Tibial nerve (tissue), 4 donors: ENCODE measurements around the gene ZBED6. TPM values are rescaled to one million over a fixed set of nuclear protein-coding genes. Genes with fewer than 3 reads are reported as not detected.
"Not testable (repeated sequence)": the region's sequence is repeated elsewhere in the genome, so short reads cannot be mapped to it uniquely, and the experiment has no call there.

Source experiments
- DNase-seq, 2 donors: peaks; one replicate each; pipeline ENCODE4 v3.0.0-alpha.2; 2019; ENCODE audit warnings: low spot score in 2 of 2
- H3K27ac ChIP-seq, 4 donors: fragments of 200-600 bp; sonication (generic) in 3 of 4; one replicate each; pipeline ENCODE4 v1.5.1; 2017 to 2019; ENCODE audit warnings: mild to moderate bottlenecking in 1 of 4
- H3K27me3 ChIP-seq, 2 donors: fragments of 200-600 bp; sonication (generic) in 1 of 2; one replicate each; pipeline versions ENCODE4 v1.5.1 to v1.6.0; 2017 to 2019
- H3K36me3 ChIP-seq, 3 donors: fragments of 200-600 bp; sonication (generic); one replicate each; pipeline ENCODE4 v1.5.1; 2018 to 2019
- H3K4me1 ChIP-seq, 4 donors: fragments of 200-600 bp; sonication (generic) in 3 of 4; one replicate each; pipeline ENCODE4 v1.5.1; 2017 to 2019
- H3K4me3 ChIP-seq, 4 donors: fragments of 200-600 bp; sonication (generic) in 3 of 4; one replicate each; pipeline ENCODE4 v1.5.1; 2017 to 2019; ENCODE audit warnings: mild to moderate bottlenecking in 1 of 4, moderate library complexity in 1 of 4
- H3K9me3 ChIP-seq, 4 donors: fragments of 200-600 bp; sonication (generic) in 3 of 4; one replicate each; pipeline ENCODE4 v1.5.1; 2017 to 2019
- CTCF ChIP-seq, 5 experiments: fragments of 200-600 bp in 3 of 5; fragments of 450-650 bp in 2 of 5; sonication (generic) in 3 of 5; IDR thresholded peaks; one replicate each; pipeline ENCODE4 v1.5.1; 2016 to 2019; ENCODE audit warnings: antibody characterized with exemption in 5 of 5, mild to moderate bottlenecking in 3 of 5, moderate library complexity in 2 of 5
- EP300 ChIP-seq, 2 donors: sonication (generic); formaldehyde crosslinking; IDR thresholded peaks; one replicate each; pipeline ENCODE4 v1.6.1; 2017; ENCODE audit warnings: antibody characterized with exemption in 2 of 2, mild to moderate bottlenecking in 1 of 2
- POLR2A ChIP-seq, 2 donors: fragments of 450-650 bp; IDR thresholded peaks; one replicate each; pipeline ENCODE4 v1.6.1; 2017; ENCODE audit warnings: antibody characterized with exemption in 2 of 2, mild to moderate bottlenecking in 2 of 2, moderate library complexity in 2 of 2
- WGBS, 2 donors: methylation state at CpG; one replicate each; pipeline ENCODE4 v1.1.5; 2018; 5-methylcytosine and 5-hydroxymethylcytosine counted together
- total RNA-seq, 4 donors: library from RNA; depleted of rRNA; stranded (reverse); fragments of >200 nt; gene quantifications; one replicate each; pipeline ENCODE4 v1.1.0, GENCODE V29; 2016

The ZBED6 gene
- total RNA-seq, 4 donors from 2014 or later = 21.4 to 31.4 (median 24.7) TPM

GRCh38 chr1:203756036-203756435, 39.4 kb upstream of the ZBED6 start:
- Histone ChIP-seq H3K27ac (no peak overlapping the region), H3K27me3 (no peaks in the 10 kb centered on the region), H3K4me1 (no peaks in the 10 kb centered on the region), H3K4me3 (no peak overlapping the region), H3K36me3 (no peaks in the 10 kb centered on the region), H3K9me3 (no peaks in the 10 kb centered on the region)
- 75 to 78% methylated on average over 4 of the region's 4 CpGs for WGBS, 2 donors
- TF ChIP-seq CTCF (IDR thresholded peaks at IDR 0.05) = no peak
- TF ChIP-seq POLR2A (IDR thresholded peaks at IDR 0.05) = no peak
- TF ChIP-seq EP300 (IDR thresholded peaks at IDR 0.05) = no peak
- DNase-seq = no peak

DNA sequence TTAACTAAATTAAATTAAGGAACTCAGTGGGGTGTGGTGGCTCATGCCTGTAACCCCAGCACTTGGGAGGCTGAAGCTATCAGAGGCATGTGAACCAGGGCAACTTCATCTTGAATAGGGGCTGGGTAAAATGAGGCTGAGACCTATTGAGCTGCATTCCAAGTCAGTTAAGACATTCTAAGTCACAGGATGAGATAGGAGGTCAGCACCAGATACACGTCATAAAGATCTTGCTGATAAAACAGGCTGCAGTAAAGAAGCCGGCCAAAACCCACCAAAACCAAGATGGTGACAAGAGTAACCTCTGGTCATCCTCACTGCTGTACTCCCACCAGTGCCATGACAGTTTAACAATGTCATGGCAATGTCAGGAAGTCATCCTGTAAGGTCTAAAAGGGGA, 36.7 kb upstream of the ZBED6 start:
- H3K9me3 ChIP-seq, H3K4me3 ChIP-seq, DNase-seq, H3K4me1 ChIP-seq, H3K36me3 ChIP-seq, H3K27ac ChIP-seq, H3K27me3 ChIP-seq: not testable (repeated sequence)
- 81 to 82% methylated on average over 2 of the region's 2 CpGs for WGBS, 2 donors

- no peaks in the 10 kb centered on the region for H3K9me3 ChIP-seq
- no peak overlapping the region for H3K27ac ChIP-seq
- H3K4me1 ChIP-seq = no peaks in the 10 kb centered on the region
- TF ChIP-seq POLR2A (IDR thresholded peaks at IDR 0.05) (no peak), CTCF (IDR thresholded peaks at IDR 0.05) (no peak), EP300 (IDR thresholded peaks at IDR 0.05) (no peak)
- WGBS, 2 donors = 90 to 94% methylated on average over 3 of the region's 3 CpGs
- no peak overlapping the region for H3K4me3 ChIP-seq
- no peaks in the 10 kb centered on the region for H3K36me3 ChIP-seq
- no peak for DNase-seq
- H3K27me3 ChIP-seq = no peaks in the 10 kb centered on the region
Observed at GRCh38 chr1:203760506-203760905, 34.9 kb upstream of the ZBED6 start.

GRCh38 chr1:203761958-203762357, 33.5 kb upstream of the ZBED6 start:
- H3K9me3 ChIP-seq, H3K36me3 ChIP-seq, H3K4me3 ChIP-seq, H3K4me1 ChIP-seq, H3K27ac ChIP-seq, DNase-seq, H3K27me3 ChIP-seq: not testable (repeated sequence)
- 83 to 85% methylated on average over 7 of the region's 7 CpGs for WGBS, 2 donors

DNA sequence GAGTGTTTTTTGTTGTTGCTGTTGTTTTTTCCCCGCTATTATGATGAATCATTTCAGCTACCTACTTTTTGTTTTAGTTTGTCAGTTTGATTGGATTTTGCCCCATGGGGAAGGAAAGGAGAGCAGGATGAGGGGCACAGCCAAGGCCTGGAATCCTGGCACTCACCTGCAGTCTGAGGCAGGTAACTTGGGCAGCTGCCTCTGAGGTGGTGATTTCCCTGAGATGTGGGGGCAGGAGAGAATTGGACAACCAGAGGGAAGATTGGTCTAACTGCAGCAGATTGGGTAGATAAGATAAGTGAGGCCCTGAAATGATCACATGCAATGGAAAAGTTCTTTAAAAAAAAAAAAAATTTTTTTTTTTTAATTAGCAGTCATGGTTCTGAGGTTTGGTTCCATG, 31.9 kb upstream of the ZBED6 start:
- H3K9me3 ChIP-seq = no peaks in the 10 kb centered on the region
- WGBS, 2 donors = 95 to 96% methylated on average over 1 of the region's 1 CpG
- H3K27me3 ChIP-seq = no peaks in the 10 kb centered on the region
- TF ChIP-seq POLR2A (IDR thresholded peaks at IDR 0.05) (no peak), EP300 (IDR thresholded peaks at IDR 0.05) (no peak), CTCF (IDR thresholded peaks at IDR 0.05) (no peak)
- no peaks in the 10 kb centered on the region for H3K36me3 ChIP-seq
- DNase-seq = no peak
- peak overlapping the region in 1 of 4 donors; percentile 75 for H3K27ac ChIP-seq
- no peaks in the 10 kb centered on the region for H3K4me1 ChIP-seq
- no peak overlapping the region for H3K4me3 ChIP-seq

DNA sequence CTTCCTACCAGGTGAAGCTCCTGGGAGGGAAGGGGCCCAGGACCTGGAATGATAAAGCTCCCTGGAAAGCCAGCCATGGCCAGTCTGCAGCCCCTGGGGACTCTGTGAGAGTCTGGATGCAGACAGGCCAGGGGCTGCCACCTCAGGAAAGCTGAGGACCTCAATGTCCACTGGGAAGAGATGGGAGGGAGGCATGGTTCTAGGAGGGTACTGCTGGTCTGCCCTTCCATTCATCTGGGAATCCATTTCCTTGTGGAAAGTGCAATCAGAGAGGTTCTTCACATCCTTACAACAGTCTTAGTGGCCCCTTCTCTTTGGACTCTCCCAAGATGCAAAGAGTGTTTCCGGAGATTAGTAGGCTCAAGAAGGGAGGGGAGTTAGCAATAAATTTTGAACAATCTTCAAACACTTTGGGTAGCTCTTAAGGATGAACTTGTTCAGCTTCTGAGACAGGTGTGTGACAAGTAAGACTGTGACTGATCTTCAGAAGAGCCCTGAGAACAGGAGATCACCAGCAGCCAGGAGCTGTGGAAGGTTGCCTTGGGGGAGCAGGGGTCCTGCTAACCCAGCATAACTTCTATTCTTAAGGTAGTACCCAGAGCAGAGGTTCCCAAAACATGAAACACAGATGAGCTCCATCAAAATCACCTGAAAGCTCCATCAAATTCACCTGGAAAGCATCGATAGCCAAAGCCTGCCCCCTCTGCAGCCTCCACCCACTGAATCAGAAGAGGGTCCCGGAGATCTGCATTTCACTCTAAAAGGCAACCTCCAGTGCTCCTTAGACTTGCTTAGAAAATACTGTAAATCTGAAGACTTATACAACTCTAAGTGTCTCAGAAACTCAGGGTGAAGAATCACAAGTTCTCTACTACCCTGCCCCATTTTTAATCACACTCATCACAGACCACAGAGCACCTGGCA, 31.1 kb upstream of the ZBED6 start:
- Histone ChIP-seq H3K4me1 (peaks cover 0 to 1% (median 0%) of the 10 kb centered on the region in 4 donors), H3K36me3 (no peaks in the 10 kb centered on the region), H3K4me3 (no peak overlapping the region), H3K27ac (peak overlapping the region in 1 of 4 donors; percentile 75), H3K27me3 (no peaks in the 10 kb centered on the region), H3K9me3 (no peaks in the 10 kb centered on the region)
- 68 to 78% methylated on average over 3 of the region's 3 CpGs for WGBS, 2 donors
- no peak for TF ChIP-seq POLR2A (IDR thresholded peaks at IDR 0.05)
- no peak for TF ChIP-seq EP300 (IDR thresholded peaks at IDR 0.05)
- TF ChIP-seq CTCF (IDR thresholded peaks at IDR 0.05) = no peak
- DNase-seq = no peak
